IMR-90 (cell line): ENCODE data around the gene SARDH. TPM values are rescaled to one million over a fixed set of nuclear protein-coding genes. Genes with fewer than 3 reads are reported as not detected.

Experiments
- ATAC-seq: fragments of 200-7000 bp; cut with Tn5 transposase; 2 replicates; pipeline ENCODE4 v1.9.1; 2020; ENCODE audit warnings: low read depth, mild to moderate bottlenecking, moderate library complexity
- BruUV-seq: library from RNA; stranded (reverse); fragments of 400-500 nt; replicated peaks from 2 replicates; lab custom pipeline; 2021; lab: Mats Ljungman, UMichigan
- CTCF ChIA-PET: fragments of 300-600 bp; formaldehyde crosslinking; extraction: SDS; loops from one replicate; lab custom pipeline; 2021; ENCODE audit warnings: antibody characterized with exemption; lab: Yijun Ruan, JAX
- POLR2A ChIA-PET: fragments of 300-600 bp; sonication (Branson Sonifier 250); formaldehyde crosslinking; loops from one replicate; lab custom pipeline; 2022; ENCODE audit warnings: antibody characterized with exemption; ENCODE audit not compliant: unreplicated experiment; lab: Charles Lee
- DNase-seq: peaks from one replicate; pipeline ENCODE4 v3.0.0; 2013
- H2AFZ ChIP-seq: replicated peaks from 2 replicates; pipeline ENCODE3; 2013; ENCODE audit warnings: low read length, mild to moderate bottlenecking; ENCODE audit not compliant: poor library complexity
- H2AK5ac ChIP-seq: 2 replicates; pipeline ENCODE4 v1.6.1; 2013; ENCODE audit warnings: low read depth, low read length, inconsistent platforms
- H2AK9ac ChIP-seq: replicated peaks from 2 replicates; pipeline ENCODE3; 2013; ENCODE audit warnings: mild to moderate bottlenecking, low read depth, low read length, moderate library complexity; ENCODE audit not compliant: poor library complexity
- H2BK120ac ChIP-seq: 2 replicates; pipeline ENCODE4 v1.6.1; 2013; ENCODE audit warnings: low read depth, low read length, inconsistent platforms
- H2BK15ac ChIP-seq: 3 replicates; pipeline ENCODE4 v1.6.1; 2013; ENCODE audit warnings: low read depth, low read length, inconsistent platforms
- H2BK20ac ChIP-seq: 2 replicates; pipeline ENCODE4 v1.6.1; 2013; ENCODE audit warnings: low read depth, mild to moderate bottlenecking, inconsistent platforms, low read length, moderate library complexity
- H2BK5ac ChIP-seq: 2 replicates; pipeline ENCODE4 v1.6.1; 2013; ENCODE audit warnings: mild to moderate bottlenecking, low read depth, low read length, inconsistent platforms; ENCODE audit not compliant: poor library complexity, severe bottlenecking
- H3K14ac ChIP-seq: replicated peaks from 2 replicates; pipeline ENCODE4 v1.6.1; 2013; ENCODE audit warnings: low read depth, low read length, inconsistent platforms
- H3K18ac ChIP-seq: 2 replicates; pipeline ENCODE4 v1.6.1; 2013; ENCODE audit warnings: low read depth, low read length, control low read depth
- H3K23ac ChIP-seq: 2 replicates; pipeline ENCODE4 v1.6.1; 2013; ENCODE audit warnings: low read depth, low read length, inconsistent platforms
- H3K27ac ChIP-seq: 2 replicates; pipeline ENCODE4 v1.5.1; 2013; ENCODE audit warnings: mild to moderate bottlenecking, control low read depth, low read length; ENCODE audit not compliant: insufficient read depth
- H3K27me3 ChIP-seq: 2 replicates; pipeline ENCODE4 v1.6.1; 2013; ENCODE audit warnings: low read length; ENCODE audit not compliant: control insufficient read depth, insufficient read depth
- H3K36me3 ChIP-seq: 2 replicates; pipeline ENCODE4 v1.6.1; 2013; ENCODE audit warnings: low read length, mixed read lengths; ENCODE audit not compliant: control insufficient read depth, insufficient read depth
- H3K4ac ChIP-seq: 2 replicates; pipeline ENCODE4 v1.6.1; 2013; ENCODE audit warnings: low read depth, low read length, inconsistent platforms
- H3K4me1 ChIP-seq: 2 replicates; pipeline ENCODE4 v1.6.1; 2013; ENCODE audit warnings: low read length, mixed read lengths; ENCODE audit not compliant: control insufficient read depth, insufficient read depth
- H3K4me2 ChIP-seq: 2 replicates; pipeline ENCODE4 v1.6.1; 2013; ENCODE audit warnings: low read depth, mild to moderate bottlenecking, control low read depth, low read length, moderate library complexity
- H3K4me3 ChIP-seq: 2 replicates; pipeline ENCODE4 v1.5.1; 2013; ENCODE audit warnings: low read depth, mild to moderate bottlenecking, control low read depth, low read length, moderate library complexity; ENCODE audit not compliant: insufficient read depth
- H3K56ac ChIP-seq: 2 replicates; pipeline ENCODE4 v1.6.1; 2013; ENCODE audit warnings: low read length, inconsistent platforms; ENCODE audit not compliant: insufficient read depth; ENCODE audit errors: extremely low read depth
- H3K79me1 ChIP-seq, 2 experiments: 2 replicates each; pipeline ENCODE4 v1.6.1; 2013; ENCODE audit warnings: low read length in 2 of 2, inconsistent platforms in 1 of 2, low read depth in 1 of 2
- H3K9ac ChIP-seq: 2 replicates; pipeline ENCODE4 v1.6.1; 2013; ENCODE audit warnings: low read depth, low read length, control low read depth
- H3K9me1 ChIP-seq: 2 replicates; pipeline ENCODE4 v1.6.1; 2013; ENCODE audit warnings: low read length, inconsistent platforms; ENCODE audit not compliant: insufficient read depth
- H3K9me3 ChIP-seq: 2 replicates; pipeline ENCODE4 v1.6.1; 2013; ENCODE audit warnings: low read length; ENCODE audit not compliant: control insufficient read depth, insufficient read depth
- H4K20me1 ChIP-seq: 2 replicates; pipeline ENCODE4 v1.6.1; 2013; ENCODE audit warnings: low read length, inconsistent platforms; ENCODE audit not compliant: insufficient read depth
- H4K5ac ChIP-seq: 2 replicates; pipeline ENCODE4 v1.6.1; 2013; ENCODE audit warnings: mild to moderate bottlenecking, low read depth, low read length, control low read depth
- H4K8ac ChIP-seq, 2 experiments: 2 replicates each; pipeline ENCODE4 v1.6.1; 2013; ENCODE audit warnings: low read depth in 2 of 2, low read length in 2 of 2, control low read depth in 1 of 2, inconsistent platforms in 1 of 2
- H4K91ac ChIP-seq: 2 replicates; pipeline ENCODE4 v1.6.1; 2013; ENCODE audit warnings: low read depth, low read length, inconsistent platforms; ENCODE audit not compliant: insufficient read depth
- BHLHE40 ChIP-seq: fragments of 150-350 bp; IDR thresholded peaks from 2 replicates; pipeline ENCODE4 v1.6.1; 2016; ENCODE audit warnings: mild to moderate bottlenecking, low read depth, low read length
- CHD1 ChIP-seq: IDR thresholded peaks from 2 replicates; pipeline ENCODE4 v1.6.1; 2012; ENCODE audit warnings: low read depth, low read length, improper control_type of control experiment
- FOS ChIP-seq: fragments of 150-350 bp; IDR thresholded peaks from 2 replicates; pipeline ENCODE4 v1.6.1; 2016; ENCODE audit warnings: low read depth, low read length
- MAFK ChIP-seq: IDR thresholded peaks from 2 replicates; pipeline ENCODE4 v1.6.1; 2012; ENCODE audit warnings: low read depth, low read length, improper control_type of control experiment
- NFE2L2 ChIP-seq: fragments of 150-350 bp; IDR thresholded peaks from 2 replicates; pipeline ENCODE4 v1.6.1; 2016; ENCODE audit warnings: low read depth, mild to moderate bottlenecking, low read length
- RAD21 ChIP-seq: IDR thresholded peaks from 2 replicates; pipeline ENCODE4 v1.6.1; 2012; ENCODE audit warnings: low read length, improper control_type of control experiment
- RFX5 ChIP-seq: IDR thresholded peaks from 2 replicates; pipeline ENCODE4 v1.8.0; 2012; ENCODE audit warnings: low read depth, mild to moderate bottlenecking, low read length, moderate library complexity
- SMC3 ChIP-seq: fragments of 150-350 bp; IDR thresholded peaks from 2 replicates; pipeline ENCODE4 v1.6.1; 2016; ENCODE audit warnings: low read depth, mild to moderate bottlenecking, antibody characterized with exemption, low read length, moderate library complexity
- WGBS, 2 experiments: methylation state at CpG; one replicate each; pipeline versions ENCODE4 v1.1.5 to v1.1.7; 2013; ENCODE audit warnings: missing lambda C conversion rate in 2 of 2; ENCODE audit not compliant: insufficient read length in 1 of 2; ENCODE audit errors: extremely low coverage in 2 of 2; 5-methylcytosine and 5-hydroxymethylcytosine counted together
- dilution Hi-C: fragments of 300-500 bp; cut with HindIII; formaldehyde crosslinking; loops from one replicate; pipeline ENCODE4 v1.14.3; 2018; ENCODE audit warnings: low sequenced_read_pairs; ENCODE audit not compliant: unreplicated experiment
- in situ Hi-C: fragments of 300-500 bp; cut with MboI; formaldehyde crosslinking; loops from 3 replicates; pipeline ENCODE4 v1.14.3; 2019; ENCODE audit warnings: low sequenced_read_pairs, inconsistent platforms, mixed read lengths
- intact Hi-C: fragments of 100-400 bp; cut with micrococcal nuclease; formaldehyde crosslinking; loops from 2 replicates; pipeline ENCODE4 v1.10.0; 2022
- polyA plus RNA-seq, 3 experiments: library from polyadenylated mRNA; depleted of rRNA; stranded (reverse); fragments of >200 nt; gene quantifications; 2 replicates each; pipeline ENCODE4 v1.2.3, GENCODE V29; 2012; ENCODE audit warnings: low replicate concordance in 1 of 3
- total RNA-seq: library from RNA; depleted of rRNA; stranded (reverse); fragments of >200 nt; gene quantifications from 2 replicates; pipeline ENCODE4 v1.2.3, GENCODE V29; 2012
- TF ChIP-seq, protein P1 (sequence below): fragments of 150-350 bp; IDR thresholded peaks from 2 replicates; pipeline ENCODE4 v1.6.1; 2016; ENCODE audit warnings: low read depth, mild to moderate bottlenecking, low read length, moderate library complexity, borderline replicate concordance

SARDH gene
- total and polyA plus RNA-seq, 2 of the 4 experiments (the other 2 are of a cell fraction): 5.0 to 7.5 TPM

- no peak for TF ChIP-seq FOS
- TF ChIP-seq SMC3: no peak
Measured at GRCh38 chr9:133780962-133781827, 43.0 kb upstream of the SARDH start (continued).

GRCh38 chr9:133780404-133780945 is 42.3 kb upstream of the SARDH start:
- 100% methylated on average over 10 of the region's 15 CpGs; no CpG with 5 or more reads in 1 of the 2 experiments for WGBS, 2 experiments
- intact Hi-C loops (no loop called here), in situ Hi-C loops (loop anchor here (25.0 kb wide), 1 partner anchor 357 kb away; the partner anchor contains the start of gene WDR5), dilution Hi-C loops (loop anchor here (25.0 kb wide), 1 partner anchor 232 kb away; no protein-coding TSS in a partner anchor)
- H2AFZ ChIP-seq: no peak overlapping the region
- H3K14ac ChIP-seq: no peak overlapping the region
- no peaks in the 10 kb centered on the region for H3K79me1 ChIP-seq
- no peak overlapping the region for H2AK9ac ChIP-seq
- no peaks in the 10 kb centered on the region for H3K9me3 ChIP-seq
- no peak overlapping the region for H2AK5ac ChIP-seq
- no peaks in the 10 kb centered on the region for H4K20me1 ChIP-seq
- no peaks in the 10 kb centered on the region for H3K4me1 ChIP-seq
- no peak overlapping the region for H2BK15ac ChIP-seq
- no peak overlapping the region for H4K5ac ChIP-seq
- BruUV-seq: no TSS peak
- ATAC-seq (no peak), DNase-seq (no peak)
- no peak overlapping the region for H4K8ac ChIP-seq
- H3K4me2 ChIP-seq: no peak overlapping the region
- H3K4ac ChIP-seq: no peak overlapping the region
- ChIA-PET POLR2A (no interaction called here), CTCF (interaction anchor here (3.2 kb wide), 1 partner anchor 214 kb away, joined by 24 read pairs; no protein-coding TSS in a partner anchor)
- TF ChIP-seq, protein P1, sequence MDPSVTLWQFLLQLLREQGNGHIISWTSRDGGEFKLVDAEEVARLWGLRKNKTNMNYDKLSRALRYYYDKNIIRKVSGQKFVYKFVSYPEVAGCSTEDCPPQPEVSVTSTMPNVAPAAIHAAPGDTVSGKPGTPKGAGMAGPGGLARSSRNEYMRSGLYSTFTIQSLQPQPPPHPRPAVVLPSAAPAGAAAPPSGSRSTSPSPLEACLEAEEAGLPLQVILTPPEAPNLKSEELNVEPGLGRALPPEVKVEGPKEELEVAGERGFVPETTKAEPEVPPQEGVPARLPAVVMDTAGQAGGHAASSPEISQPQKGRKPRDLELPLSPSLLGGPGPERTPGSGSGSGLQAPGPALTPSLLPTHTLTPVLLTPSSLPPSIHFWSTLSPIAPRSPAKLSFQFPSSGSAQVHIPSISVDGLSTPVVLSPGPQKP: no peak
- no peak for TF ChIP-seq MAFK
- TF ChIP-seq CHD1: no peak
- no peak for TF ChIP-seq RFX5
- TF ChIP-seq RAD21: no peak
- TF ChIP-seq NFE2L2: no peak
- no peak for TF ChIP-seq BHLHE40
- no peak overlapping the region for H2BK120ac ChIP-seq
- H4K91ac ChIP-seq: no peak overlapping the region
- no peak overlapping the region for H3K56ac ChIP-seq
- no peaks in the 10 kb centered on the region for H3K27me3 ChIP-seq
- H3K23ac ChIP-seq: no peak overlapping the region
- no peak overlapping the region for H2BK20ac ChIP-seq
- H3K9me1 ChIP-seq: no peaks in the 10 kb centered on the region
- no peak overlapping the region for H3K9ac ChIP-seq
- no peak overlapping the region for H3K18ac ChIP-seq
- no peak overlapping the region for H3K4me3 ChIP-seq
- peaks cover 49% of the 10 kb centered on the region for H3K36me3 ChIP-seq
- no peak overlapping the region for H3K27ac ChIP-seq
- no peak overlapping the region for H2BK5ac ChIP-seq
